HG03442 (cell line): Measurements from ENCODE around the gene SPRR2A.
"Not testable (repeated sequence)": the region's sequence is repeated elsewhere in the genome, so short reads cannot be mapped to it uniquely, and the experiment has no call there.

Experiments
- ATAC-seq: cut with Tn5 transposase; IDR thresholded peaks from one replicate; pipeline ENCODE4 v1.9.1; 2021; ENCODE audit warnings: mild to moderate bottlenecking, moderate library complexity; ENCODE audit not compliant: unreplicated experiment

SPRR2A gene

GRCh38 chr1:153028766-153029165 is 28.5 kb downstream of the SPRR2A start:
- ATAC-seq: no peak

GRCh38 chr1:153025797-153026196 is 31.5 kb downstream of the SPRR2A start:
- no peak for ATAC-seq

- ATAC-seq: no peak
These were observed 32.9 kb downstream of the SPRR2A start for GRCh38 chr1:153024413-153024812.

- ATAC-seq: no peak
These were observed 34.2 kb downstream of the SPRR2A start for GRCh38 chr1:153023109-153023508.

- ATAC-seq: not testable (repeated sequence)
These were observed 35.0 kb downstream of the SPRR2A start for GRCh38 chr1:153022340-153022739.

- ATAC-seq: not testable (repeated sequence)
These were observed 35.5 kb downstream of the SPRR2A start for GRCh38 chr1:153021829-153022228.

- not testable (repeated sequence) for ATAC-seq
These were observed 46.0 kb downstream of the SPRR2A start for GRCh38 chr1:153011235-153011758.
